GM23338 (cell line): ENCODE measurements around the gene LRTM1.

Source experiments
- CREB1 ChIP-seq: fragments of 250-450 bp; sonication (Bioruptor Pico); IDR thresholded peaks from 2 replicates; pipeline ENCODE4 v1.5.0; 2020; ENCODE audit warnings: low read depth, mild to moderate bottlenecking, moderate library complexity
- EZH2 ChIP-seq: fragments of 200-600 bp; sonication (generic); IDR thresholded peaks from one replicate; pipeline ENCODE4 v1.8.0; 2017; ENCODE audit warnings: antibody characterized with exemption, mild to moderate bottlenecking, low read depth; ENCODE audit not compliant: unreplicated experiment
- EZH2phosphoT487 ChIP-seq: fragments of 200-600 bp; sonication (generic); IDR thresholded peaks from one replicate; pipeline ENCODE4 v1.8.1; 2018; ENCODE audit warnings: antibody characterized with exemption; ENCODE audit not compliant: unreplicated experiment
- JUNB ChIP-seq: IDR thresholded peaks from one replicate; pipeline ENCODE4 v1.6.1; 2016; ENCODE audit warnings: antibody characterized with exemption; ENCODE audit not compliant: unreplicated experiment
- NANOG ChIP-seq: IDR thresholded peaks from 2 replicates; pipeline ENCODE4 v1.6.1; 2016; ENCODE audit warnings: antibody characterized with exemption, borderline replicate concordance
- POLR2AphosphoS5 ChIP-seq: IDR thresholded peaks from 2 replicates; pipeline ENCODE4 v1.6.1; 2016; ENCODE audit warnings: antibody characterized with exemption, low read depth
- STAT1 ChIP-seq: IDR thresholded peaks from one replicate; pipeline ENCODE4 v1.6.1; 2016; ENCODE audit warnings: antibody characterized with exemption; ENCODE audit not compliant: unreplicated experiment
- ZNF114 ChIP-seq: fragments of 250-450 bp; sonication (Bioruptor Pico); IDR thresholded peaks from 2 replicates; pipeline ENCODE4 v1.5.0; 2020; ENCODE audit warnings: mild to moderate bottlenecking, moderate library complexity
- TF ChIP-seq, protein P1 (sequence below), 2 experiments: fragments of 200-600 bp in 1 of 2; sonication (generic) in 1 of 2; conservative IDR thresholded peaks; 2 replicates each; pipeline versions ENCODE4 v1.5.1 to v1.6.1; 2016 to 2017; ENCODE audit warnings: antibody characterized with exemption in 2 of 2, low read depth in 2 of 2, mild to moderate bottlenecking in 2 of 2, moderate library complexity in 1 of 2
- TF ChIP-seq, protein P2 (sequence below): IDR thresholded peaks from one replicate; pipeline ENCODE4 v1.6.1; 2018; ENCODE audit warnings: antibody characterized with exemption; ENCODE audit not compliant: unreplicated experiment
- TF ChIP-seq, protein P3 (sequence below): IDR thresholded peaks from 2 replicates; pipeline ENCODE4 v1.6.1; 2016; ENCODE audit warnings: antibody characterized with exemption

DNA sequence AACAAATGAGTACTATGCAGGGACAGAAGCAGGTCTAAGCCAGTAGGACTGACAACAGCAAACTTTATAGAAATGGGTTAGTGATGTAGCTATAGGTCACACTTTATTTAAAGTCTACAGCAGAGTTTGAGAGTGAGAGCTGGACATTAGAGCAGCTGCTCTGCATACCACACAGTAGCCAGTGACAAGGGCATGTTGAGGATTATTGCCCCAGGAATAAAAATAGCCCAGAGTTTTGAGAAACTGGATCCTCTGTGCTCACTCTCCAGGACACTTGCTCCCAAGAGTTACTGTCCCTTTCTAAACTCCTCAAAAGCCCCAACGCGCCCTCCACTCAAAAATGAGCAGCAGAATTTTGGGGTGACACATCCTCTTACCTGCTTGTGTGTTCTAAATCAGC, 21.1 kb downstream of the LRTM1 start:
- no peak for TF ChIP-seq EZH2
- no peak for TF ChIP-seq POLR2AphosphoS5
- TF ChIP-seq, protein P1, sequence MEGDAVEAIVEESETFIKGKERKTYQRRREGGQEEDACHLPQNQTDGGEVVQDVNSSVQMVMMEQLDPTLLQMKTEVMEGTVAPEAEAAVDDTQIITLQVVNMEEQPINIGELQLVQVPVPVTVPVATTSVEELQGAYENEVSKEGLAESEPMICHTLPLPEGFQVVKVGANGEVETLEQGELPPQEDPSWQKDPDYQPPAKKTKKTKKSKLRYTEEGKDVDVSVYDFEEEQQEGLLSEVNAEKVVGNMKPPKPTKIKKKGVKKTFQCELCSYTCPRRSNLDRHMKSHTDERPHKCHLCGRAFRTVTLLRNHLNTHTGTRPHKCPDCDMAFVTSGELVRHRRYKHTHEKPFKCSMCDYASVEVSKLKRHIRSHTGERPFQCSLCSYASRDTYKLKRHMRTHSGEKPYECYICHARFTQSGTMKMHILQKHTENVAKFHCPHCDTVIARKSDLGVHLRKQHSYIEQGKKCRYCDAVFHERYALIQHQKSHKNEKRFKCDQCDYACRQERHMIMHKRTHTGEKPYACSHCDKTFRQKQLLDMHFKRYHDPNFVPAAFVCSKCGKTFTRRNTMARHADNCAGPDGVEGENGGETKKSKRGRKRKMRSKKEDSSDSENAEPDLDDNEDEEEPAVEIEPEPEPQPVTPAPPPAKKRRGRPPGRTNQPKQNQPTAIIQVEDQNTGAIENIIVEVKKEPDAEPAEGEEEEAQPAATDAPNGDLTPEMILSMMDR (conservative IDR thresholded peaks at IDR 0.05; ENCODE audit: low read depth in 2 of 2): no peak
- TF ChIP-seq ZNF114: no peak
- TF ChIP-seq, protein P2, sequence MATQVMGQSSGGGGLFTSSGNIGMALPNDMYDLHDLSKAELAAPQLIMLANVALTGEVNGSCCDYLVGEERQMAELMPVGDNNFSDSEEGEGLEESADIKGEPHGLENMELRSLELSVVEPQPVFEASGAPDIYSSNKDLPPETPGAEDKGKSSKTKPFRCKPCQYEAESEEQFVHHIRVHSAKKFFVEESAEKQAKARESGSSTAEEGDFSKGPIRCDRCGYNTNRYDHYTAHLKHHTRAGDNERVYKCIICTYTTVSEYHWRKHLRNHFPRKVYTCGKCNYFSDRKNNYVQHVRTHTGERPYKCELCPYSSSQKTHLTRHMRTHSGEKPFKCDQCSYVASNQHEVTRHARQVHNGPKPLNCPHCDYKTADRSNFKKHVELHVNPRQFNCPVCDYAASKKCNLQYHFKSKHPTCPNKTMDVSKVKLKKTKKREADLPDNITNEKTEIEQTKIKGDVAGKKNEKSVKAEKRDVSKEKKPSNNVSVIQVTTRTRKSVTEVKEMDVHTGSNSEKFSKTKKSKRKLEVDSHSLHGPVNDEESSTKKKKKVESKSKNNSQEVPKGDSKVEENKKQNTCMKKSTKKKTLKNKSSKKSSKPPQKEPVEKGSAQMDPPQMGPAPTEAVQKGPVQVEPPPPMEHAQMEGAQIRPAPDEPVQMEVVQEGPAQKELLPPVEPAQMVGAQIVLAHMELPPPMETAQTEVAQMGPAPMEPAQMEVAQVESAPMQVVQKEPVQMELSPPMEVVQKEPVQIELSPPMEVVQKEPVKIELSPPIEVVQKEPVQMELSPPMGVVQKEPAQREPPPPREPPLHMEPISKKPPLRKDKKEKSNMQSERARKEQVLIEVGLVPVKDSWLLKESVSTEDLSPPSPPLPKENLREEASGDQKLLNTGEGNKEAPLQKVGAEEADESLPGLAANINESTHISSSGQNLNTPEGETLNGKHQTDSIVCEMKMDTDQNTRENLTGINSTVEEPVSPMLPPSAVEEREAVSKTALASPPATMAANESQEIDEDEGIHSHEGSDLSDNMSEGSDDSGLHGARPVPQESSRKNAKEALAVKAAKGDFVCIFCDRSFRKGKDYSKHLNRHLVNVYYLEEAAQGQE: no peak
- no peak for TF ChIP-seq JUNB
- no peak for TF ChIP-seq EZH2phosphoT487
- no peak for TF ChIP-seq CREB1 (CRISPR knock-in tag)
- no peak for TF ChIP-seq STAT1
- TF ChIP-seq, protein P3, sequence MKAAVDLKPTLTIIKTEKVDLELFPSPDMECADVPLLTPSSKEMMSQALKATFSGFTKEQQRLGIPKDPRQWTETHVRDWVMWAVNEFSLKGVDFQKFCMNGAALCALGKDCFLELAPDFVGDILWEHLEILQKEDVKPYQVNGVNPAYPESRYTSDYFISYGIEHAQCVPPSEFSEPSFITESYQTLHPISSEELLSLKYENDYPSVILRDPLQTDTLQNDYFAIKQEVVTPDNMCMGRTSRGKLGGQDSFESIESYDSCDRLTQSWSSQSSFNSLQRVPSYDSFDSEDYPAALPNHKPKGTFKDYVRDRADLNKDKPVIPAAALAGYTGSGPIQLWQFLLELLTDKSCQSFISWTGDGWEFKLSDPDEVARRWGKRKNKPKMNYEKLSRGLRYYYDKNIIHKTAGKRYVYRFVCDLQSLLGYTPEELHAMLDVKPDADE: no peak
- no peak for TF ChIP-seq NANOG
